Mesendoderm (in vitro differentiated cells): Measurements from ENCODE around the gene TANC1.

Source experiments
- DNase-seq: peaks from one replicate; pipeline ENCODE4 v3.0.0; 2013
- H2AK5ac ChIP-seq: 2 replicates; pipeline ENCODE4 v1.6.1; 2013; ENCODE audit warnings: low read length, inconsistent platforms
- H2BK120ac ChIP-seq: 2 replicates; pipeline ENCODE4 v1.6.1; 2013; ENCODE audit warnings: low read depth, mild to moderate bottlenecking, low read length, moderate library complexity, mixed read lengths
- H2BK15ac ChIP-seq: replicated peaks from 2 replicates; pipeline ENCODE4 v1.6.1; 2013; ENCODE audit warnings: low read depth, mild to moderate bottlenecking, moderate library complexity
- H2BK5ac ChIP-seq: 2 replicates; pipeline ENCODE4 v1.6.1; 2013; ENCODE audit warnings: low read length, inconsistent platforms
- H3K18ac ChIP-seq: 2 replicates; pipeline ENCODE4 v1.6.1; 2013; ENCODE audit warnings: mild to moderate bottlenecking, low read length, mixed read lengths
- H3K23ac ChIP-seq: one replicate; pipeline ENCODE4 v1.6.1; 2013; ENCODE audit warnings: low read length
- H3K27ac ChIP-seq: 2 replicates; pipeline ENCODE4 v1.5.1; 2013; ENCODE audit warnings: low read depth, mild to moderate bottlenecking, inconsistent platforms, low read length, moderate library complexity
- H3K27me3 ChIP-seq: 2 replicates; pipeline ENCODE4 v1.6.1; 2013; ENCODE audit warnings: low read length, control low read depth, mild to moderate bottlenecking, inconsistent platforms; ENCODE audit not compliant: insufficient read depth, poor library complexity
- H3K36me3 ChIP-seq: 2 replicates; pipeline ENCODE4 v1.6.1; 2013; ENCODE audit warnings: low read length, inconsistent platforms; ENCODE audit not compliant: control insufficient read depth, insufficient read depth
- H3K4ac ChIP-seq: one replicate; pipeline ENCODE4 v1.6.1; 2013; ENCODE audit warnings: low read depth, mild to moderate bottlenecking, low read length, moderate library complexity
- H3K4me1 ChIP-seq: 2 replicates; pipeline ENCODE4 v1.6.1; 2013; ENCODE audit warnings: low read depth, low read length, inconsistent platforms; ENCODE audit not compliant: control insufficient read depth
- H3K4me2 ChIP-seq: 2 replicates; pipeline ENCODE4 v1.6.1; 2013; ENCODE audit warnings: low read length
- H3K4me3 ChIP-seq: 2 replicates; pipeline ENCODE4 v1.5.1; 2013; ENCODE audit warnings: mild to moderate bottlenecking, low read length
- H3K56ac ChIP-seq: one replicate; pipeline ENCODE4 v1.6.1; 2013; ENCODE audit warnings: low read length
- H3K79me1 ChIP-seq: 2 replicates; pipeline ENCODE4 v1.6.1; 2013; ENCODE audit warnings: low read length, inconsistent platforms
- H3K79me2 ChIP-seq: 2 replicates; pipeline ENCODE4 v1.6.1; 2013; ENCODE audit warnings: mild to moderate bottlenecking, low read length; ENCODE audit not compliant: control insufficient read depth, insufficient read depth
- H3K9ac ChIP-seq: 2 replicates; pipeline ENCODE4 v1.6.1; 2013; ENCODE audit warnings: low read length, inconsistent platforms
- H4K5ac ChIP-seq: one replicate; pipeline ENCODE4 v1.6.1; 2013; ENCODE audit warnings: low read length
- H4K8ac ChIP-seq: one replicate; pipeline ENCODE4 v1.6.1; 2013; ENCODE audit warnings: low read depth, mild to moderate bottlenecking, control low read depth, low read length, moderate library complexity
- WGBS: extraction: QIAGEN DNeasy Blood & Tissue Kit; methylation state at CpG from one replicate; pipeline ENCODE4 v1.1.7; 2013; ENCODE audit warnings: low lambda C conversion rate, missing lambda C conversion rate; ENCODE audit not compliant: insufficient coverage; ENCODE audit errors: extremely low coverage; 5-methylcytosine and 5-hydroxymethylcytosine counted together

TANC1 gene

DNA sequence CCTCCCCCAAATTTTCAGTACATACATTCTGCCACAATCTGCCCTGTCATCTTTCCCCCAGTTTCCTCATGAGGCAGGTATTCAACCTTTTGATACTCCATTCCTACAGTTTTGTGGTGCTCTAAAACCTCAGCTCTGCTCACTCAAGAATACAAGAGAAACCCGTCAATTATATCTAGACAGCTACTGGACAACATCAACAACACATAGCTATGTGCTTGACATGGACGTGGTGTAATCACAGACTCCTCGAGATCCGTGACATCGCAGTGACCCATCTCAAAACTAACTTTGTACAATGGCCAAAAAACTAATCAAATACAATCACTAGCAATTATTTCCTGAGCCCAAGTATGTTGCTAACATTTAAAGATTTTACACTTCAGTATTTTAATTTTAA lies 294.5 kb downstream of the TANC1 start:
- H3K27ac ChIP-seq = no peak overlapping the region
- H2BK5ac ChIP-seq = no peak overlapping the region
- H3K56ac ChIP-seq = no peak overlapping the region
- no peak overlapping the region for H3K4me2 ChIP-seq
- no peak overlapping the region for H3K4ac ChIP-seq
- no peak overlapping the region for H3K9ac ChIP-seq
- H2AK5ac ChIP-seq = no peak overlapping the region
- H3K4me1 ChIP-seq = no peaks in the 10 kb centered on the region
- H4K8ac ChIP-seq = no peak overlapping the region
- no peaks in the 10 kb centered on the region for H3K36me3 ChIP-seq
- H4K5ac ChIP-seq = no peak overlapping the region
- no peak overlapping the region for H3K4me3 ChIP-seq
- no peak overlapping the region for H3K18ac ChIP-seq
- no peak overlapping the region for H2BK15ac ChIP-seq
- H2BK120ac ChIP-seq = no peak overlapping the region
- WGBS = no CpG with 5 or more reads among the region's 5 CpGs
- H3K79me1 ChIP-seq = no peaks in the 10 kb centered on the region
- no peak overlapping the region for H3K23ac ChIP-seq
- no peak for DNase-seq
- no peaks in the 10 kb centered on the region for H3K79me2 ChIP-seq
- H3K27me3 ChIP-seq = no peaks in the 10 kb centered on the region

- no peak overlapping the region for H2AK5ac ChIP-seq
- no peak overlapping the region for H3K56ac ChIP-seq
- H3K4me2 ChIP-seq = no peak overlapping the region
- no peak overlapping the region for H2BK120ac ChIP-seq
- DNase-seq = peak; percentile 79
- no CpG with 5 or more reads among the region's 1 CpG for WGBS
- no peaks in the 10 kb centered on the region for H3K79me1 ChIP-seq
- H3K4me1 ChIP-seq = no peaks in the 10 kb centered on the region
- no peak overlapping the region for H2BK15ac ChIP-seq
- H3K18ac ChIP-seq = no peak overlapping the region
- no peak overlapping the region for H4K8ac ChIP-seq
- no peaks in the 10 kb centered on the region for H3K79me2 ChIP-seq
- H3K23ac ChIP-seq = no peak overlapping the region
- no peaks in the 10 kb centered on the region for H3K27me3 ChIP-seq
- no peaks in the 10 kb centered on the region for H3K36me3 ChIP-seq
- no peak overlapping the region for H3K9ac ChIP-seq
- H4K5ac ChIP-seq = no peak overlapping the region
- H3K4ac ChIP-seq = no peak overlapping the region
- no peak overlapping the region for H2BK5ac ChIP-seq
- peak overlapping the region; percentile 5 for H3K27ac ChIP-seq
- H3K4me3 ChIP-seq = no peak overlapping the region
Observed at GRCh38 chr2:159265171-159265576, 296.7 kb downstream of the TANC1 start.

DNA sequence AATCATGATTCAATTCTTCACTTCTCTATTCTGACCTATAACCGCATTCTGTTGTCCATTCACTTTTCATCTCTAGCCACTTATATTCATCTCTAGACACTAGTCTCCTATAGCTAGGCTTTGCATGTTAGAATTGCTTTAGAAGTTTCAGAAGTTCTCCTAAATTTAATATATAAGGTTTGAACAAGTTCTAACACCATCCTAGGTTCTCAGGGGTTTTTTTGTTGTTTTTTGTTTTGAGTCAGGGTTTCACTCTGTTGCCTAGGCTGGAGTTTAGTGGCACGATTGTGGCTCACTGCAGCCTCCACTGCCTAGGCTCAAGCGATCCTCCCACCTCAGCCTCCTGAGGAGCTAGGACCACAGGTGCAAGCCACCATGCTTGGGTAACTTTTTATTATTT lies 298.1 kb downstream of the TANC1 start:
- H3K56ac ChIP-seq = no peak overlapping the region
- no peaks in the 10 kb centered on the region for H3K27me3 ChIP-seq
- H3K4me3 ChIP-seq = no peak overlapping the region
- H3K79me2 ChIP-seq = no peaks in the 10 kb centered on the region
- no peak overlapping the region for H3K23ac ChIP-seq
- no peak overlapping the region for H3K4me2 ChIP-seq
- H3K79me1 ChIP-seq = no peaks in the 10 kb centered on the region
- no peak overlapping the region for H3K27ac ChIP-seq
- no peak overlapping the region for H4K5ac ChIP-seq
- no peak overlapping the region for H2AK5ac ChIP-seq
- no peak overlapping the region for H2BK5ac ChIP-seq
- DNase-seq = no peak
- H2BK120ac ChIP-seq = no peak overlapping the region
- no peak overlapping the region for H4K8ac ChIP-seq
- H3K4me1 ChIP-seq = no peaks in the 10 kb centered on the region
- no peak overlapping the region for H3K4ac ChIP-seq
- no peak overlapping the region for H3K18ac ChIP-seq
- no peak overlapping the region for H2BK15ac ChIP-seq
- H3K36me3 ChIP-seq = no peaks in the 10 kb centered on the region
- WGBS = no CpG with 5 or more reads among the region's 3 CpGs
- H3K9ac ChIP-seq = no peak overlapping the region

DNA sequence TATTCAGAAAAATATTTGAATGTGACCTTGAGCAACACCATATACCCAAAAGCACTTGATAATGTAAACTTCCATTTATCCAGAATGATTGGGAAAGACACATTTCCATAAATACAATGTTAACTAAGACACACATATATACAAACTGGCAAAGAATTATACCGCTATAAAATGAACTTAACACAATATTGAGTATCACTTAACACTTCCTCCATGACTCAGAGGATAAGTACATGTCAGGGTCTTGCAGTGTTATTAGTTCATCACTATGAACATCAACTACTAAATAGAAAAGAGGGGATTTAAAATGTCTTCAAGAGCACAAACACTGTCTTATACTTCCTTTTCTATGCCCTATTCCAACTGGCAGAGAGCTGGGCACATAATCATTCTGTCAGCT lies 299.5 kb downstream of the TANC1 start:
- no peak overlapping the region for H3K56ac ChIP-seq
- H3K4me1 ChIP-seq = peaks cover 3% of the 10 kb centered on the region
- no peak overlapping the region for H2BK5ac ChIP-seq
- H2BK15ac ChIP-seq = no peak overlapping the region
- H3K27ac ChIP-seq = no peak overlapping the region
- no peak overlapping the region for H3K23ac ChIP-seq
- H3K9ac ChIP-seq = no peak overlapping the region
- H2AK5ac ChIP-seq = no peak overlapping the region
- no peak overlapping the region for H4K8ac ChIP-seq
- no peaks in the 10 kb centered on the region for H3K79me2 ChIP-seq
- H3K4ac ChIP-seq = no peak overlapping the region
- H3K18ac ChIP-seq = no peak overlapping the region
- no peak overlapping the region for H3K4me3 ChIP-seq
- DNase-seq = no peak
- no peak overlapping the region for H2BK120ac ChIP-seq
- no peak overlapping the region for H4K5ac ChIP-seq
- no peaks in the 10 kb centered on the region for H3K36me3 ChIP-seq
- no peak overlapping the region for H3K4me2 ChIP-seq
- no CpG with 5 or more reads among the region's 1 CpG for WGBS
- H3K27me3 ChIP-seq = no peaks in the 10 kb centered on the region
- no peaks in the 10 kb centered on the region for H3K79me1 ChIP-seq

- Histone ChIP-seq H3K4me1 (peaks cover 3% of the 10 kb centered on the region), H3K56ac (no peak overlapping the region), H3K27me3 (no peaks in the 10 kb centered on the region), H2AK5ac (no peak overlapping the region), H3K79me2 (no peaks in the 10 kb centered on the region), H3K23ac (no peak overlapping the region), H3K4ac (no peak overlapping the region), H2BK15ac (no peak overlapping the region), H3K4me3 (no peak overlapping the region), H4K8ac (no peak overlapping the region), H3K18ac (no peak overlapping the region), H4K5ac (no peak overlapping the region), H3K27ac (no peak overlapping the region), H3K9ac (no peak overlapping the region), H2BK5ac (no peak overlapping the region), H3K36me3 (no peaks in the 10 kb centered on the region), H3K79me1 (no peaks in the 10 kb centered on the region), H2BK120ac (no peak overlapping the region), H3K4me2 (no peak overlapping the region)
- DNase-seq = no peak
- whole genome bisulfite sequencing = no CpG with 5 or more reads among the region's 4 CpGs
Observed at GRCh38 chr2:159270744-159271379, 302.4 kb downstream of the TANC1 start.

DNA sequence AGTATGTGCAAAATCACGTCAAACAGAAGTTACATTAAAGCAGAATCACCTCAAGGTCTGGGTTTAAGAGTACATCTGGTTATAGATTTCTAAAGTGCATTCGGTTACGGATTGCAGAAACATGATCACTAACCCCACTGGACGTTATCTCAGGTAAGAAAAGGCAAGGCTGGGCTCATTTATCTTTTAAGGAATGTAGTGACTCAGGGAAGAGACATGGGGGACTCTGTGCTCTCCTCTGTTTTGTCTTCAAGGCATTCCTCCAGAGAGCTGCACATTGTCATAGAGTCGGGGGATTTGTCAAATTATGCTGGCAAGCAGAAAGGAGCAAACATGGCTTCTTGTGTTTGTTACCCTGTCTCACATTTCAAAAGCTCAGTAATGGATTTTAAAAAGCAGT lies 303.7 kb downstream of the TANC1 start:
- Histone ChIP-seq H2BK5ac (no peak overlapping the region), H3K9ac (no peak overlapping the region), H2BK15ac (no peak overlapping the region), H2AK5ac (no peak overlapping the region), H4K5ac (no peak overlapping the region), H3K4me3 (no peak overlapping the region), H3K79me2 (no peaks in the 10 kb centered on the region), H3K23ac (no peak overlapping the region), H3K4ac (no peak overlapping the region), H3K27ac (no peak overlapping the region), H2BK120ac (no peak overlapping the region), H3K27me3 (no peaks in the 10 kb centered on the region), H4K8ac (no peak overlapping the region), H3K56ac (no peak overlapping the region), H3K4me1 (peaks cover 3% of the 10 kb centered on the region), H3K36me3 (no peaks in the 10 kb centered on the region), H3K79me1 (no peaks in the 10 kb centered on the region), H3K4me2 (no peak overlapping the region), H3K18ac (no peak overlapping the region)
- no CpG with 5 or more reads among the region's 5 CpGs for WGBS
- peak; percentile 87 for DNase-seq
